A549 (cell line): ENCODE measurements around the gene QRICH2. TPM values are rescaled to one million over a fixed set of nuclear protein-coding genes. Genes with fewer than 3 reads are reported as not detected.

Experiments used
- ATAC-seq, 2 experiments: fragments of 200-7000 bp in 1 of 2; fragments of >200 bp in 1 of 2; cut with Nextera tagmentation in 1 of 2; cut with Tn5 transposase in 1 of 2; 3 replicates each; pipeline versions ENCODE4 v1.8.0 to v1.9.1; 2018 to 2020; ENCODE audit warnings: mild to moderate bottlenecking in 1 of 2, moderate library complexity in 1 of 2
- CTCF ChIA-PET: fragments of 300-600 bp; sonication (Branson Sonifier 250); formaldehyde crosslinking; extraction: SDS; loops from one replicate; lab custom pipeline; 2021; ENCODE audit warnings: antibody characterized with exemption, inconsistent platforms; lab: Yijun Ruan, JAX
- POLR2A ChIA-PET: fragments of 350-600 bp; formaldehyde crosslinking; extraction: SDS; loops from one replicate; lab custom pipeline; 2021; ENCODE audit warnings: antibody characterized with exemption, inconsistent platforms; lab: Yijun Ruan, JAX
- DNase-seq, 2 experiments: peaks; one replicate each; pipeline versions ENCODE4 v3.0.0 to v3.0.0-alpha.2; 2011 to 2016; ENCODE audit warnings: low read depth in 1 of 2, low spot score in 1 of 2
- FAIRE-seq: peaks from 2 replicates; lab custom pipeline; 2011; peaks lifted over from hg19 to GRCh38; lab: Jason Lieb, UNC
- H3K27ac ChIP-seq, 2 experiments: fragments of >200 bp; sonication (Bioruptor Twin); formaldehyde crosslinking; 3 replicates each; pipeline ENCODE4 v1.5.1; 2016 to 2017
- H3K4me1 ChIP-seq: fragments of >200 bp; sonication (Bioruptor Twin); formaldehyde crosslinking; 3 replicates; pipeline ENCODE4 v1.6.1; 2016
- H3K4me2 ChIP-seq: fragments of >200 bp; sonication (Bioruptor Twin); formaldehyde crosslinking; 3 replicates; pipeline ENCODE4 v1.6.1; 2016
- H3K4me3 ChIP-seq: fragments of >200 bp; sonication (Bioruptor Twin); formaldehyde crosslinking; 3 replicates; pipeline ENCODE4 v1.5.1; 2016
- H3K9me3 ChIP-seq: fragments of >200 bp; sonication (Bioruptor Twin); formaldehyde crosslinking; 3 replicates; pipeline ENCODE4 v1.6.1; 2016
- BHLHE40 ChIP-seq: IDR thresholded peaks from 2 replicates; pipeline ENCODE4 v1.6.1; 2012; ENCODE audit warnings: low read depth, low read length, inconsistent platforms
- CBX2 ChIP-seq: fragments of 200-600 bp; sonication (generic); IDR thresholded peaks from 2 replicates; pipeline ENCODE4 v1.6.1; 2016; ENCODE audit warnings: low read depth, mild to moderate bottlenecking, borderline replicate concordance
- CEBPB ChIP-seq, 2 experiments: fragments of >200 bp in 1 of 2; sonication (Bioruptor Twin) in 1 of 2; formaldehyde crosslinking in 1 of 2; IDR thresholded peaks; 2 replicates each; pipeline ENCODE4 v1.6.1; 2012 to 2016
- CHD4 ChIP-seq: fragments of 200-600 bp; sonication (generic); IDR thresholded peaks from 2 replicates; pipeline ENCODE4 v1.6.1; 2016; ENCODE audit warnings: antibody characterized with exemption, mild to moderate bottlenecking, borderline replicate concordance
- EP300 ChIP-seq, 2 experiments: fragments of >200 bp; sonication (Bioruptor Twin); formaldehyde crosslinking; IDR thresholded peaks; 2 replicates in 1 of 2; 3 replicates in 1 of 2; pipeline ENCODE4 v1.6.1; 2016 to 2017
- ESRRA ChIP-seq: fragments of 150-350 bp; IDR thresholded peaks from 2 replicates; pipeline ENCODE4 v1.6.1; 2014; ENCODE audit warnings: mild to moderate bottlenecking, low read length, borderline replicate concordance
- FOSB ChIP-seq: fragments of 250-450 bp; sonication (Bioruptor Pico); IDR thresholded peaks from 2 replicates; pipeline ENCODE4 v1.5.0; 2020; ENCODE audit warnings: mild to moderate bottlenecking, moderate library complexity
- FOSL2 ChIP-seq, 2 experiments: fragments of 450-650 bp in 1 of 2; fragments of >200 bp in 1 of 2; sonication (Bioruptor Twin) in 1 of 2; formaldehyde crosslinking; IDR thresholded peaks; 2 replicates each; pipeline versions ENCODE4 v1.5.0 to v1.6.1; 2016 to 2020; ENCODE audit warnings: mild to moderate bottlenecking in 1 of 2, moderate library complexity in 1 of 2
- GATA3 ChIP-seq: IDR thresholded peaks from 2 replicates; pipeline ENCODE4 v1.6.1; 2012; ENCODE audit warnings: borderline replicate concordance
- HDAC2 ChIP-seq: fragments of 200-600 bp; sonication (generic); IDR thresholded peaks from 2 replicates; pipeline ENCODE4 v1.6.1; 2016
- HEYL ChIP-seq: fragments of 250-450 bp; sonication (Bioruptor Pico); IDR thresholded peaks from 2 replicates; pipeline ENCODE4 v1.8.0; 2021; ENCODE audit warnings: mild to moderate bottlenecking, moderate library complexity
- JUN ChIP-seq, 2 experiments: fragments of >200 bp; sonication (Bioruptor Twin); formaldehyde crosslinking; IDR thresholded peaks; 2 replicates in 1 of 2; 3 replicates in 1 of 2; pipeline ENCODE4 v1.6.1; 2016 to 2017
- MYC ChIP-seq: IDR thresholded peaks from 2 replicates; pipeline ENCODE4 v1.6.1; 2012; ENCODE audit warnings: mild to moderate bottlenecking, inconsistent platforms, low read length, improper control_type of control experiment, borderline replicate concordance
- NFE2L2 ChIP-seq: fragments of 150-350 bp; conservative IDR thresholded peaks from 2 replicates; pipeline ENCODE4 v1.6.1; 2014; ENCODE audit warnings: low read length
- NPAS2 ChIP-seq: fragments of 250-450 bp; sonication (Bioruptor Pico); IDR thresholded peaks from 2 replicates; pipeline ENCODE4 v1.8.0; 2022; ENCODE audit warnings: mild to moderate bottlenecking, moderate library complexity, borderline replicate concordance
- NR3C1 ChIP-seq: fragments of >200 bp; sonication (Bioruptor Twin); formaldehyde crosslinking; IDR thresholded peaks from 3 replicates; pipeline ENCODE4 v1.6.1; 2017
- PHF8 ChIP-seq: fragments of 200-600 bp; sonication (generic); IDR thresholded peaks from 2 replicates; pipeline ENCODE4 v1.6.1; 2016; ENCODE audit warnings: low read depth, mild to moderate bottlenecking, antibody characterized with exemption, moderate library complexity, borderline replicate concordance
- RARB ChIP-seq: fragments of 250-450 bp; sonication (Bioruptor Pico); IDR thresholded peaks from 2 replicates; pipeline ENCODE4 v1.8.0; 2021; ENCODE audit warnings: mild to moderate bottlenecking, moderate library complexity
- SMC3 ChIP-seq: fragments of >200 bp; sonication (Bioruptor Twin); formaldehyde crosslinking; IDR thresholded peaks from 3 replicates; pipeline ENCODE4 v1.6.1; 2018; ENCODE audit warnings: inconsistent platforms
- TP53 ChIP-seq: fragments of 250-450 bp; sonication (Bioruptor Pico); IDR thresholded peaks from 2 replicates; pipeline ENCODE4 v1.5.0; 2021; ENCODE audit warnings: mild to moderate bottlenecking, moderate library complexity
- ZC3H11A ChIP-seq: fragments of 450-650 bp; IDR thresholded peaks from 2 replicates; pipeline ENCODE4 v1.6.1; 2014; ENCODE audit warnings: antibody characterized with exemption, mild to moderate bottlenecking
- WGBS: methylation state at CpG from one replicate; pipeline ENCODE4 v1.1.6; 2017; ENCODE audit errors: missing lambda C conversion rate; 5-methylcytosine and 5-hydroxymethylcytosine counted together
- polyA plus RNA-seq, 4 experiments: library from polyadenylated mRNA; depleted of rRNA in 3 of 4; stranded (reverse); fragments of >200 nt; fragmentation: RNase III in 1 of 4; extraction: RNeasy Plus Mini Kit Qiagen cat#74134 plus additional on column Dnase treatment in 1 of 4; gene quantifications; 2 replicates in 3 of 4; 3 replicates in 1 of 4; pipeline ENCODE4 v1.2.3, GENCODE V29; 2011 to 2017
- TF ChIP-seq, protein P1 (sequence below): fragments of 250-450 bp; sonication (Bioruptor Pico); IDR thresholded peaks from 2 replicates; pipeline ENCODE4 v1.5.0; 2021; ENCODE audit warnings: mild to moderate bottlenecking, moderate library complexity, borderline replicate concordance
- TF ChIP-seq, protein P2 (sequence below): fragments of >200 bp; sonication (Bioruptor Twin); formaldehyde crosslinking; IDR thresholded peaks from 2 replicates; pipeline ENCODE4 v1.6.1; 2016
- TF ChIP-seq, protein P3 (sequence below): IDR thresholded peaks from 2 replicates; pipeline ENCODE4 v1.6.1; 2012; ENCODE audit warnings: low read depth, borderline replicate concordance

QRICH2 gene
- polyA plus RNA-seq, 2 of the 4 experiments (the other 2 are of a cell fraction), result 0.57 to 0.88 TPM

DNA sequence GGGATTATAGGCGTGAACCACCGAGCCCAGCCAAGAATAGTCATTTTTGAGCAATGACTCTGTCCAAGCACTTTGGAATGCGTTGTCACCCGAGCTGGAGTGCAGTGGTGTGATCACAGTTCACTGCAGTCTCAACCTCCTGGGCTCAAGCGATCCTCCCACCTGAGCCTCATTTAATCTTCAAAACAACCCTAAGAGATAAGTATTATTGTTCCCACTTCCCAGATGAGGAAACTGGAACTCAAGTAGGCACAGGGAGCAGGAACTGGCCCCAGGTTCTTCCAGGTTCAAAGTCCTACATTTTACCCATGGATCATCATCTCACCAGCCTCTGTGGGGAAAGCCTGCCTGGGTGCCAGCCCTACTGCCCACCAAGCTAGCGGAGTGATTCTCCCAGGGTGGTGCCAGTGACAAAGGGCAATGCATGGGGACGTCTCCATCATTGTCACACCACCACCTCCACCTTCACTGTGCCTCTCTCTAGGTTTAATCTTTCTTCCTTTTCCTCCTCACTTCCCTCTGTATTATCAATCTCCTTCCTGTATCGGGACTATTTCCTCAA lies 56.5 kb downstream of the QRICH2 start:
- 59% methylated on average over 8 of the region's 8 CpGs for WGBS
- Histone ChIP-seq H3K4me1 (peaks cover 24% of the 10 kb centered on the region), H3K4me2 (peak overlapping the region; percentile 50), H3K4me3 (no peak overlapping the region), H3K9me3 (no peaks in the 10 kb centered on the region), H3K27ac (peak overlapping the region; percentile 60 to 70)
- DNase-seq (no peak), ATAC-seq (0 out of 6 replicates have a peak, but pooled peaks of 1 of the 2 experiments have one; percentile 4), FAIRE-seq (no peak)
- ChIA-PET POLR2A (interaction anchor here (0.8 to 1.5 kb wide), 5 partner anchors 11 to 15 kb away, joined by 3 to 17 read pairs (median 6); partner anchors contain the start of genes RNF157 and UBALD2), CTCF (interaction anchor here (0.6 to 14.6 kb wide), 10 partner anchors 9 to 193 kb away, joined by 3 to 164 read pairs (median 4); no protein-coding TSS in a partner anchor)
- TF ChIP-seq HEYL (CRISPR knock-in tag) (no peak), BHLHE40 (no peak), CBX2 (no peak), TP53 (CRISPR knock-in tag) (no peak), FOSB (CRISPR knock-in tag) (no peak), GATA3 (no peak), NFE2L2 (no peak), NR3C1 (no peak), FOSL2 (IDR thresholded peaks at IDR 0.05) (no peak), FOSL2 (CRISPR knock-in tag; IDR thresholded peaks at IDR 0.05) (no peak), ESRRA (no peak), JUN (IDR thresholded peaks at IDR 0.05) (no peak), NPAS2 (CRISPR knock-in tag) (no peak), MYC (no peak), CEBPB (IDR thresholded peaks at IDR 0.05) (no peak), EP300 (IDR thresholded peaks at IDR 0.05) (no peak), RARB (CRISPR knock-in tag) (no peak), HDAC2 (no peak), PHF8 (no peak)
- TF ChIP-seq, protein P1, sequence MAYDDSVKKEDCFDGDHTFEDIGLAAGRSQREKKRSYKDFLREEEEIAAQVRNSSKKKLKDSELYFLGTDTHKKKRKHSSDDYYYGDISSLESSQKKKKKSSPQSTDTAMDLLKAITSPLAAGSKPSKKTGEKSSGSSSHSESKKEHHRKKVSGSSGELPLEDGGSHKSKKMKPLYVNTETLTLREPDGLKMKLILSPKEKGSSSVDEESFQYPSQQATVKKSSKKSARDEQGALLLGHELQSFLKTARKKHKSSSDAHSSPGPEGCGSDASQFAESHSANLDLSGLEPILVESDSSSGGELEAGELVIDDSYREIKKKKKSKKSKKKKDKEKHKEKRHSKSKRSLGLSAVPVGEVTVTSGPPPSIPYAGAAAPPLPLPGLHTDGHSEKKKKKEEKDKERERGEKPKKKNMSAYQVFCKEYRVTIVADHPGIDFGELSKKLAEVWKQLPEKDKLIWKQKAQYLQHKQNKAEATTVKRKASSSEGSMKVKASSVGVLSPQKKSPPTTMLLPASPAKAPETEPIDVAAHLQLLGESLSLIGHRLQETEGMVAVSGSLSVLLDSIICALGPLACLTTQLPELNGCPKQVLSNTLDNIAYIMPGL (CRISPR knock-in tag), result no peak
- TF ChIP-seq, protein P2, sequence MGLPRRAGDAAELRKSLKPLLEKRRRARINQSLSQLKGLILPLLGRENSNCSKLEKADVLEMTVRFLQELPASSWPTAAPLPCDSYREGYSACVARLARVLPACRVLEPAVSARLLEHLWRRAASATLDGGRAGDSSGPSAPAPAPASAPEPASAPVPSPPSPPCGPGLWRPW, result no peak

DNA sequence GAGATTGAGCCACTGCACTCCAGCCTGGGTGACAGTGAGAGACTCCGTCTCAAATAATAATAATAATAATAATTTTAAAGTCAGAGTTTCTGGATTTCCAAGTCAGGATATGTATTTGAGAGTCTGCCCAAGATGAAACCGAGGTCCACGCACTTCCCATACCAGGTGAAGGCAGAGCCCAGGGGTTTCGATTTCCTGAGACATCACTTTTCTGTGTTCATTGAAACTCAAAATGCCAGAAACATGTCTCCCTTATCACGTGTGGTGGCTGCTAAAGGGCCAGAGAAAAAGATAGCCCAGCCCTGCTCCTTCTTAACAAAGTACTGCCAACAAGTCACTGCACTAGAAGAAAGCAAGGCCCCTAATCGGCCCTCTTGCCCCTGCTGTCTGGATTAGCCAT lies 57.9 kb downstream of the QRICH2 start:
- no peak for TF ChIP-seq BHLHE40
- no peak for TF ChIP-seq SMC3
- TF ChIP-seq, protein P3, sequence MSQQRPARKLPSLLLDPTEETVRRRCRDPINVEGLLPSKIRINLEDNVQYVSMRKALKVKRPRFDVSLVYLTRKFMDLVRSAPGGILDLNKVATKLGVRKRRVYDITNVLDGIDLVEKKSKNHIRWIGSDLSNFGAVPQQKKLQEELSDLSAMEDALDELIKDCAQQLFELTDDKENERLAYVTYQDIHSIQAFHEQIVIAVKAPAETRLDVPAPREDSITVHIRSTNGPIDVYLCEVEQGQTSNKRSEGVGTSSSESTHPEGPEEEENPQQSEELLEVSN, result no peak
- no peak for TF ChIP-seq MYC
- no peak for TF ChIP-seq ZC3H11A
- no peak for TF ChIP-seq CHD4
- H3K4me1 ChIP-seq, result peaks cover 24% of the 10 kb centered on the region
- ChIA-PET CTCF (interaction anchor here (0.6 to 14.6 kb wide), 10 partner anchors 9 to 250 kb away, joined by 3 to 164 read pairs (median 5); partner anchors contain the start of gene CDK3), POLR2A (interaction anchor here (1.6 kb wide), 1 partner anchor 9 kb away, joined by 4 read pairs; the partner anchor contains the start of gene RNF157)
- WGBS, result 79% methylated on average over 6 of the region's 6 CpGs
- no peak for ATAC-seq
- no peak overlapping the region; a peak in 1 of 6 replicates for H3K27ac ChIP-seq
- DNase-seq, result no peak
- H3K4me2 ChIP-seq, result no peak overlapping the region
- no peak for FAIRE-seq
- H3K9me3 ChIP-seq, result no peaks in the 10 kb centered on the region
- H3K4me3 ChIP-seq, result no peak overlapping the region
